NCI-H526 (cell line): ENCODE results near the gene WSCD1.

Experiments
- DNase-seq, 2 experiments: peaks; one replicate each; lab custom pipeline; 2025; lab: John Stamatoyannopoulos, UW

The WSCD1 gene

GRCh38 chr17:6160232-6160555, 90.0 kb downstream of the WSCD1 start:
- DNase-seq = no peak

DNA sequence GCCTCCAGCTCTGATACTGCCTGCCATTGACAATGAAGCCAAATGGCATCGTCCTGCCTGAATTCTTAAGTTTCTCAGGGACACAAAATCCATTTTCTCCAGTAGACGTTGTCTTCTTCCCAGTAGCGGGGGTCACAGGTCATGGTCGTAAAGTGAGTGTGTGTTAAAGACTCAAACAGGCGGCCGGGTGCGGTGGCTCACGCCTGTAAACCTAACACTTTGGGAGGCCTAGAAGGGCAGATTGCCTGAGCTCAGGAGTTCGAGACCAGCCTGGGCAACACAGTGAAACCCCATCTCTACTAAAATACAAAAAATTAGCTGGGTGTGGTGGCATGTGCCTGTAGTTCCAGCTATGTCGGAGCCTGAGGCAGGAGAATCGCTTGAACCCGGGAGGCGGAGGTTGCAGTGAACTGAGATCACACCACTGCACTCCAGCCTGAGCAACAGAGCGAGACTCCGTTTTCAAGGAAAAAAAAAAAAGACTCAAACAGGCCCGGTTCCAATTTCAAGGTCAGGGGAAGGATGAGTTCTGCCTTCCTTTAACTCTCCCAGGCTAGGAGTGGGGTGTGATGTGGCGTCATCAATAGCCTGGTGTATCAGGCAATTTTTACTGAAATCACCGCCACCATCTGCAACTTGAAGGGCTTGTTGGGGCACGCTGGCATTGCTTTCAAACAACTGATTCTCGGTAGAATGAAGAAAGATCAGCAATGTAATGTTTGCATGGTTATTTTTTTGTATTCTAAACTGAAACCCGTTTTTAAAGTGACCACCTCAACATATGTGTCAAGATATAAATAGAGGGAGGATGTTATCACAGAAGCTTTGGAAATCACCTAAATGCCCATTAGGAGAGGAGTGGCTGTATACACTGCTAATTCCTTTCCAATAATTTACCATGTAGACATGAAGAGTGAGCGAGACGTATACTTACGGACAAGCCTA, 91.0 kb downstream of the WSCD1 start:
- no peak for DNase-seq

DNA sequence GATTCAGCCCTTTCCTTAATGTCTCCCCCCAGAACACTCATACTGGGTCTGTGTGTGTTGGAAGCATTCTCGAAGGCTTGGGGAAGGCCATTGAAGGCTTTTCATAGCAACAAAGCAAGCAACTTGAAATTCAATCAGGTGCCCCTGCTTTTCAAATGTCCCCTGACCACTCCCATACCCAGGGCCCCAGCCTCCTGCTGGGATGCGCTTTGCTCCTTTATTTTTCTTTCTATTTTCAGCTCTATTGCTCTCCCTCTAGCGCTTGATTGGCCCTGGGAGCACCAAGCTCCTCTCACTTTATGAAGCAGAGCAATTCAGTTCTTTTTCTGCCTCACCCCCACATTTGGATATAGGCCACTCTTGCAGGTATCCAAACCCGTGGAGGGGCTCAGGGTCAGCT, 92.0 kb downstream of the WSCD1 start:
- DNase-seq = no peak

- no peak for DNase-seq
These were observed 92.7 kb downstream of the WSCD1 start for GRCh38 chr17:6162892-6163291.

DNA sequence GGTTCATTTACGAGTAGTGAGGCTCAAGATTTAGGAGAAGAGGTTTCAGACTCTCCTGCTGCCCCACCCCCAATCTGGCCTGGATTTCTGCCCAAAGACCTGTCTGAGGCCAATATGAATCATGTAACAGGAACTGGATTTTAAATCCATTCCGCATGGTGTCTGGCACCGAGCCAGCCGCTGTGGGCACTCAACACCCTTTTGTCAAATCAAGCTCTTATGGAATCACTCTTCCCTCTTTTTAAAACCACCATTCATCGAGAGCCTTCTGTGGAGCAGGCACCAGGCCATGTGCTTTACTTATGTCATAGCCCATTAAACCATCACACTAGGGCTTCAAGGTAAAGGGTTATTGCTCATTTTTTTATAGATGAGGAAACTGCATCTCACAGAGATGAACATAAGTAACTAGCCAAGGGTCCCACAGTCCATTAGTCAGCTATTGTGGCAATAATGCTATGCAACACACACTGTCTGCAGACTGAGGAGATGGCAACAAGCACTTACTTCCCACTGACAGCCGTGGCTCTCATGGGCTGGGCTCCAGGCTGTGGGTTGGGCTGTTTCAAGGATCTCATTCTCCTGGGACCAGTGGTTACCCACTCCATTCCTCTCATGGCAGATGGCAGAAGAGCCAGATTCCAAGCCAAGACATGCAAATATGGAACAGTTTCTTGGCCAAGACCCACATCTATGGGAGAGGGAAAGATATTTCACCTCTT, 93.6 kb downstream of the WSCD1 start:
- DNase-seq = no peak

- no peak for DNase-seq
These were observed 94.8 kb downstream of the WSCD1 start for GRCh38 chr17:6164996-6165395.

DNA sequence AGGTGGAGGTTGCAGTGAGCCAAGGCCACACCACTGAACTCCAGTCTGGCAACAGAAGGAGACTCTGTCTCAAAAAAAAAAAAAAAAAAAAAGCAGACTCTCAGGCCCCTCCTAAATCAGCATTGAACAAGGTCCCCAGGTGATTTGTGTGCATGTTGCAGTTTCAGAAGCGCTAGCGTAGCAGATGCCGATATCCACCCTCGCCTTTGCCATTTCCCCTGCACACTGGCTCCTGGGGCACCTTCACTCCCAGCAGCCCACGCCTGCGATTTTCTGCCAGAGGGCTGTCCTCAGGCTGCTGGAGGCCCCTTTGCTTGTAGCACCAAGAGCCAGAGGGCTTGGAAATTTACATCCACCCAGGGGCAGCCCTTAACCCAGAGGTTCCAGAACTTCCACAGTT, 95.6 kb downstream of the WSCD1 start:
- no peak for DNase-seq

GRCh38 chr17:6166492-6167179, 96.5 kb downstream of the WSCD1 start:
- DNase-seq = no peak

DNA sequence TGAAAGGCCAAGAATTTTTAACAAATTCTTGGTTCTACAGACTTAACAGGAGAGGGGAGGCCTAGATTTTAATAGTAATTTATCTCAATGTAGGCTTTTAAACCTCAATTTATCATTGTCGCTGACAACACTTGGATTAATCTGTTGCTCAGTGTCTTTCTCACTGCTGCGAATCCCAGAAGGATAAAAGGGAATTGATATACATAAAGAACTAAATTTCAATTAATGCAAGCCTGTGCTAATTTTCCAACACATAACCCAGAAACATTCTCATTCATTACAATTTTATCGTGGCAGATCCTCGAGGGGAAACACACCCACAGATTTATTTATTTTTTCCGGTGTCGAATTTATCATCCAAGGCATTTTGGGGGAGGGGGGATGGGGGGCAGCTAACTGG, 98.1 kb downstream of the WSCD1 start:
- no peak for DNase-seq

GRCh38 chr17:6170349-6170748, 100.2 kb downstream of the WSCD1 start:
- no peak for DNase-seq

GRCh38 chr17:6172642-6173330, 102.6 kb downstream of the WSCD1 start:
- no peak for DNase-seq

- DNase-seq = no peak
These were observed 103.5 kb downstream of the WSCD1 start for GRCh38 chr17:6173653-6174052.
